Measurements from ENCODE around the gene ZNF543.

GRCh38 chr19:57359300-57359699 lies 39.0 kb downstream of the ZNF543 start:
- TF ChIP-seq POLR2A (IDR thresholded peaks at IDR 0.05; ENCODE audit: low read length) (no peak), GATA1 (IDR thresholded peaks at IDR 0.05; ENCODE audit: low read depth, low read length) (no peak)

Measured in erythroblast (primary cell).